IMR-90 (cell line): ENCODE measurements around the gene TEX264.

Experiments
- RAD21 ChIP-seq: IDR thresholded peaks from 2 replicates; pipeline ENCODE4 v1.6.1; 2012; ENCODE audit warnings: low read length, improper control_type of control experiment
- TF ChIP-seq, protein P1 (sequence below): conservative IDR thresholded peaks from 2 replicates; pipeline ENCODE4 v1.5.1; 2012; ENCODE audit warnings: mild to moderate bottlenecking, low read depth, low read length, improper control_type of control experiment

GRCh38 chr3:51702156-51702555, 31.1 kb downstream of the TEX264 start:
- no peak for TF ChIP-seq RAD21
- TF ChIP-seq, protein P1, sequence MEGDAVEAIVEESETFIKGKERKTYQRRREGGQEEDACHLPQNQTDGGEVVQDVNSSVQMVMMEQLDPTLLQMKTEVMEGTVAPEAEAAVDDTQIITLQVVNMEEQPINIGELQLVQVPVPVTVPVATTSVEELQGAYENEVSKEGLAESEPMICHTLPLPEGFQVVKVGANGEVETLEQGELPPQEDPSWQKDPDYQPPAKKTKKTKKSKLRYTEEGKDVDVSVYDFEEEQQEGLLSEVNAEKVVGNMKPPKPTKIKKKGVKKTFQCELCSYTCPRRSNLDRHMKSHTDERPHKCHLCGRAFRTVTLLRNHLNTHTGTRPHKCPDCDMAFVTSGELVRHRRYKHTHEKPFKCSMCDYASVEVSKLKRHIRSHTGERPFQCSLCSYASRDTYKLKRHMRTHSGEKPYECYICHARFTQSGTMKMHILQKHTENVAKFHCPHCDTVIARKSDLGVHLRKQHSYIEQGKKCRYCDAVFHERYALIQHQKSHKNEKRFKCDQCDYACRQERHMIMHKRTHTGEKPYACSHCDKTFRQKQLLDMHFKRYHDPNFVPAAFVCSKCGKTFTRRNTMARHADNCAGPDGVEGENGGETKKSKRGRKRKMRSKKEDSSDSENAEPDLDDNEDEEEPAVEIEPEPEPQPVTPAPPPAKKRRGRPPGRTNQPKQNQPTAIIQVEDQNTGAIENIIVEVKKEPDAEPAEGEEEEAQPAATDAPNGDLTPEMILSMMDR: no peak
